GM19025 (cell line): ENCODE results near the gene EWSR1.
"Not testable (repeated sequence)": the region's sequence is repeated elsewhere in the genome, so short reads cannot be mapped to it uniquely, and the experiment has no call there.

ENCODE experiments used
- ATAC-seq: cut with Tn5 transposase; IDR thresholded peaks from one replicate; pipeline ENCODE4 v1.9.1; 2021; ENCODE audit warnings: mild to moderate bottlenecking, low read depth, moderate library complexity; ENCODE audit not compliant: unreplicated experiment

Gene EWSR1, protein sequence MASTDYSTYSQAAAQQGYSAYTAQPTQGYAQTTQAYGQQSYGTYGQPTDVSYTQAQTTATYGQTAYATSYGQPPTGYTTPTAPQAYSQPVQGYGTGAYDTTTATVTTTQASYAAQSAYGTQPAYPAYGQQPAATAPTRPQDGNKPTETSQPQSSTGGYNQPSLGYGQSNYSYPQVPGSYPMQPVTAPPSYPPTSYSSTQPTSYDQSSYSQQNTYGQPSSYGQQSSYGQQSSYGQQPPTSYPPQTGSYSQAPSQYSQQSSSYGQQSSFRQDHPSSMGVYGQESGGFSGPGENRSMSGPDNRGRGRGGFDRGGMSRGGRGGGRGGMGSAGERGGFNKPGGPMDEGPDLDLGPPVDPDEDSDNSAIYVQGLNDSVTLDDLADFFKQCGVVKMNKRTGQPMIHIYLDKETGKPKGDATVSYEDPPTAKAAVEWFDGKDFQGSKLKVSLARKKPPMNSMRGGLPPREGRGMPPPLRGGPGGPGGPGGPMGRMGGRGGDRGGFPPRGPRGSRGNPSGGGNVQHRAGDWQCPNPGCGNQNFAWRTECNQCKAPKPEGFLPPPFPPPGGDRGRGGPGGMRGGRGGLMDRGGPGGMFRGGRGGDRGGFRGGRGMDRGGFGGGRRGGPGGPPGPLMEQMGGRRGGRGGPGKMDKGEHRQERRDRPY

DNA sequence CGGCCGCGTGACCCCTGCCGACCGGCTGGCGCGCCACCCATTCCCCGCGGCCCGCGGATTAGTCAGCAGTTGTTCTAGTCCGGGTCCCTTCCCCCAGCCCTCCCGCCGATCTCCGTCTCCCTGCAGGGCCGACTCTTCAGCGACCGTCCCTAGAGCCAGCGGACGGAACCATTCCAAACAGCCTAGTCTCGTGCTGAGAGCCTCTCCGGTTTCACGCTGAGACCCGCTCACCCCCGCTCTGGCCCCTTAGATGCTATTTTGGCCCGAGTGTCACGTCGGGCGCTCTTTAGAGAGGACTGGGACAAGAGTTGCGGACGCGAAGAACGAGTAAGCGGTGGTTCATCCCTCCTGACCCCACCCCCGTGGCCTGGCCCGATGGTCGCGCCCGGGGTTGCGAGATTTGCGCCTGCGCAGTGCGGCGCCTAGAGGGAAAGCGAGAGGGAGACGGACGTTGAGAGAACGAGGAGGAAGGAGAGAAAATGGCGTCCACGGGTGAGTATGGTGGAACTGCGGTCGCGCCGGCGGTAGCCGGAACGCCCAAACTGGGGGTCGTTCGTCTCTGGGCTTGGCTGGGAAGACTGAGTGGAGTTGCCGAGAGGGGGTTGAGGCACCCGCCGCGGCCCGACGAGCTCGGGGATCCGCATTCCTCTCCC, at the start of gene EWSR1, which contains the start of gene RHBDD3:
Gene EWSR1 (plus strand): TSS at position 411 of the 653 bp plus-strand sequence. CDS start 69 bp downstream, at position 480.
Gene RHBDD3 (minus strand): TSS at position 124 of the 653 bp plus-strand sequence. CDS start 2,355 bp downstream, outside the sequence.
- peak; percentile 68 for ATAC-seq

- no peak for ATAC-seq
These were observed 49.2 kb upstream of the EWSR1 start for GRCh38 chr22:29218758-29219408.

- ATAC-seq: not testable (repeated sequence)
These were observed 48.7 kb upstream of the EWSR1 start for GRCh38 chr22:29219409-29219782.

DNA sequence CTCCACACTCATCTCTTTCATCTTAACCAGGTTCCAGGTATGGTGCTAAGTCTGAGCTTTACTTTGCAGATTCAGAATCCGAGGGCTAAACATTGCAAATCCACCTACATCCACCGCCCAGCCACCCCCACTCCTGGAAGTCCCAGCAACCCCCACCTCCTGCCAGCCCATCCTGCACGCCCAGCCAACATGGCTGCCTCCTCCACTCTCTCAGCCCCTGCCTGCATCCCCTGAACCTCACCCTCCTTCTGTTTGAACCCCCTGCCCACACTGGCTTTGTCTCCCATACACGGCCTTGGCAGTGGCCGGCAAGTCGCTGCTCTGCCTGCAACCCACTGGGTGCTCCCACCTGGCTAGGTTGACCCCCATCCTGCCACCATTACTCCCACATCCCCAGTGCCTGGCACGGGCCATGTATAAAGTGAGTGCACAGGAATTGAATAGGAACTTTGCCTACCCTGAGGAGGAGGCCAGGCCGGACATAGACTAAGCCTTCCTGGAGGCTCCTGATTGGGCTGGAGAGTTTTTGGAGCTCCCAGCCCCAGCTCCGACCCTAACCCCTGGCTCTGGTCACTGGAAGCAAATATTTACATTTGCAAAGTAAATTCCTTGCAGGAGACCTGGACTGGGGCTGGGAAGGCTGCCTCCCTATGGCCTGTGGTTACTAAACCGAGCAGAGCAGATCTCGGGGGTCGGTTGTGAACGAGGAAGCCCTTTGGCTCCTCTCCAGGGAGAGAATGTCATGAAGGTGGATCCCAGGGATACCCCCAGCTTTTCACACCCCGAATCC, 48.0 kb upstream of the EWSR1 start:
- ATAC-seq: no peak

- ATAC-seq: no peak
These were observed 43.8 kb upstream of the EWSR1 start for GRCh38 chr22:29224121-29224858.

DNA sequence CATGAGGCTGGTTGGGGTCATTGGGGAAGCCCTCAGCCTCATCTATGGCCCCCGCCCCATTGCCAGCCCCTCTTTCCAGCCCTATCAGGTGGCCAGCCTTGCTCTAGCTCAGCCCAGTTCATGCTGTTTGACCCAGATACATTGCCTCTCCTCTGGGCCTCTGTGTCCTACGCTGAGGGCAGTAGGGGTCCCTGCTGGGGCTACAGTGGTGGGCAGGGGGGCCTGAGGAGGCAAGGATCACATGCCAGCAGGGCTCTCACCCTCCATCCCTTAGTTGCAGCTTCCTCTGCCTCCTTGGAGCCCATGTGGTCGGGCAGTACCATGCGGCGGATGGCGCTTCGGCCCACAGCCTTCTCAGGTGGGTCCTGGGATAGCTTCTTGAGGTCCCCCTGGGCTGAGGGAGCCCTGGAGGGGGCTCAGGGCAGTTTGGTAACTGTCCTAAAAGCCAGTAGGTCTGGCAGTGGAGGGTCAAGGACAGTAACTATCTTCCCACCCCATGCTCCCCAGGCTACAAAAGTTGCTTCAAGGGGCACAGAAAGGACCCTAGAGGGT, 43.1 kb upstream of the EWSR1 start:
- ATAC-seq: no peak

DNA sequence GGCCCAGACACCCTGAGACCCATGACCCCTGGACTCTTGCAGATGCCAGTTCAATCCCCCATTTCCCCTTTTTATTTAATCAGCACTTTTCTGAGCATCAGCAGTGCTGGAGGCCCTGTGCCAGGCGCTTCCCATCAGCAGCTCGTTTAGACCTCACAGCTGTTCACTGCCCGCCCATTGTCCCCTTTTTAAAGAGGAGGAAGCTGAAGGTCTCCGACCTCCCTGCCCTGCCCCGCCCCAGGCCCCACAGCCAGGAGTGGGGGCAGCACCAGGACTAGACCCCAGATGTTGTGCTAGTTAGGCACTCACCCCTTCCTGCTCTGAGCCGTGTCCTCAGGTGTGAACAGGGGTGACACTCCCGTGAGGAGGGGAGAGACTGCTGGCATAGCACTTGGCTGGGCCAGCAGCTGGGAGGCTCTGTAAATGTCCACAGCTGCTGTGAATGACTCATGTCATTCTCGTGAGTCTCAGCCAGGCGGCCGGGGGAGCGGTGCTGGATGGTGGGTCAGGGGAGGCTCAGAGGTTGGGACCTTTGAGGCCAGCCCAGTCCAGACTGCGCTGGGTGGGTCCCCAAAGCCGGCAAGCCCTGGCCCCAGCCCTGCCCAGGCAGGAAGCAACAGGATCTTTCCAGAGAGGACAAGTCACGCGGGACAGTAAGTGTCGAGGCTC, 42.5 kb upstream of the EWSR1 start:
- no peak for ATAC-seq

DNA sequence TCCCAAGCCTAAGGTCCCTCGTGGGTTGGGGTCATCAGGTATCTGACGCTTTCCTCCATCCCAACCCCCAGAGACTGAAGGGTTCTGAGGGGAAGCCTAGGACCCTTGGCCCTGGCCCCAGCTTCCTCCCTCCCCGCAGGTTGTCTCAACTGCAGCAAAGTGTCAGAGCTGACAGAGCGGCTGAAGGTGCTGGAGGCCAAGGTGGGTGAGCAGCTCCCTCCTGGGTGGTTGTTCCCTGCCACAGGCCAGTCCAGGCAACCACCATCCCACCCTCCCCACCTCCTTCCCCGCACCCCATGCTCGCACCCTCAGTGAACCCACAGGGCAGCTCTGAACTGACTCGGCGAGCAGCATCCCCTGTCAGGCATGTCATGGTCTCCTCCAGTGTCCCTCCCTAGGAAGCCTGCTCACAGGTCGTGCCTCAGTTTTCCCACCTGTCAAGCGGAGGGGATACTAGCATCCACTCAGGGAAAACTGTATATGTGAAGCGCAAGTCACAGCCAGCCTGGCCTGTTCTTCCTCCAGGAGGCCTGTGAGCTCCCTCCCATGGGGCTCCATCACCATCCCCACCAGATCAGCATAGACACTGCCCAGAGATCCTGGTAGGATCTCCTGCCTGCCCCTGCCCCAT, 41.6 kb upstream of the EWSR1 start:
- ATAC-seq: no peak

DNA sequence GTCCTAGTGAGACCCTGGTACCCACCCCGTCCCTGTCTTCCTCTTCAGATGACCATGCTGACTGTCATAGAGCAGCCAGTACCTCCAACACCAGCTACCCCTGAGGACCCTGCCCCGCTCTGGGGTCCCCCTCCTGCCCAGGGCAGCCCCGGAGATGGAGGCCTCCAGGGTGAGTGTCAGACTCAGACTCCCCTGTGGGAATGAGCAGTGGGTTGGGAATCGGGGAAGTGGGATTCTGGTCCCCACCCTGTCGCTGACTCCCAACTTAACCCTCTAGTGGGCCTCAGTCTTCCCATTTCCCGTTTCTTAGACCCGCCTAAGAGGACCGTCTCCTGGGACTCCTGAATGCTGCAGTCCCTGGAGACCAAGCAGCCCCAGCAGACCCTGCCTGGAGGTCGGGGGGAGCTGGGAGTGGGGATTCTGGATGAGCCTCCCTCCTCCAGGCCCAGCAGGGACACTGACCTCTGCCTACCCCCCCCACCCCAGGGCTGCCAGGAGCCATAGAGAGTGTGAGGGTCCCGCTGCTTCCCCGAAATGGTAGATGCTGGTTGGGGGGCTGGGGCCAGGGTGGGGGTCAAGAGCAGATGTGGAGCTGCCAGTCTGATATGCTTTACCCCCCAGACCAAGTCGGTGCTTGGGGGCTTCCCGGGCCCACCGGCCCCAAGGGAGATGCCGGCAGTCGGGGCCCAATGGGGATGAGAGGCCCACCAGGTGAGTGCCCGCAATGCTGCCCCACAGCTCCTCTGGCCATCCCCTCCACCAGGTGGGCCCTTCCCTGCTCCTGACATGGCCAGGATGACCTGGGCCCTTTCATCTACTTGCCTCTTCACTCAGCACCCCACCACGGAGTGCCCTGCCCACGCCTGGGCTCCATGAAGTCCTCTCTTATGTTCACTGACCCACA, 36.8 kb upstream of the EWSR1 start:
- no peak for ATAC-seq

DNA sequence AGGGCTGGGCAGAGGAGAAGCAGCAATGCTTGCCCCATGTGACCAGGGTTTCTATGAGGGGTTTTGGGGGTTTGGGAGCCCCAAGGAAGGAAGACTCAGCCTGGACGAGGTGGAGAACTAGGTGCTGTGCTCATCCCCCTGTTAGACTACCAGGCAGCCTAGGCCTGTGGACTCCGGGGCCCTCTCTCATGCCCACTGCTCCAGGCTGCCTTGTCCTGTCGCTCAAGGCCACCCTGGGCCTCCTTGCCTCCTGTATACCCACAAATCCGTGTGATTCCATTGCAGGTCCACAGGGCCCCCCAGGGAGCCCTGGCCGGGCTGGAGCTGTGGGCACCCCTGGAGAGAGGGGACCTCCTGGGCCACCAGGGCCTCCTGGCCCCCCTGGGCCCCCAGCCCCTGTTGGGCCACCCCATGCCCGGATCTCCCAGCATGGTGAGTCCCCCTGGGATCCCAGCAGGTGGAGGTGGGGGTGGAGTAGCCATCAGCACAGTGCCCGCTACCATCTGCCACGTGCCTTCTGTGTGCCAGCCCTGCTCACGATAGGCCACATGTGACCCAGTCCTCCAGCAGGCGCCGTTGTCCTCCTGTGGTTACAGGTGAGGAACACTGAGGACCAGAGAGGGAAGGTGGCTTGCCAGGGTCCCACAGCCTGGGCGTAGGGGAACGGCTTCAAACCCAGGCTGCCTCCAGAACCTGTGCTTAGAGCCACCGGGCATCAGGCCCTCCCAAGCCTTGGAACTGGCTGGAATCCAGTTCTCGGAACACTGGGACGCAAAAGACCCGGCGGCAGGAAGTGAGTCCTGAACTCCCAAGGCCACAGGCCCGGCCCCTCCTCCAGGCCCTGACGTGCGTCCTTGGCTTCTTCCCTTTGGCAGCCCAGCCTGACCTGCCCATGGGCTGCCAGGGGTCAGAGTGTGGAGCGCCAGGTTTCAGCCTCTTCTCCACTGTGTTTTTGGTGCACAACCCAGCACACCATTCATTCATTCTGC, 35.8 kb upstream of the EWSR1 start:
- ATAC-seq: no peak

GRCh38 chr22:29233277-29233877, 34.7 kb upstream of the EWSR1 start:
- no peak for ATAC-seq

GRCh38 chr22:29240481-29240880, 27.6 kb upstream of the EWSR1 start:
- ATAC-seq: not testable (repeated sequence)

DNA sequence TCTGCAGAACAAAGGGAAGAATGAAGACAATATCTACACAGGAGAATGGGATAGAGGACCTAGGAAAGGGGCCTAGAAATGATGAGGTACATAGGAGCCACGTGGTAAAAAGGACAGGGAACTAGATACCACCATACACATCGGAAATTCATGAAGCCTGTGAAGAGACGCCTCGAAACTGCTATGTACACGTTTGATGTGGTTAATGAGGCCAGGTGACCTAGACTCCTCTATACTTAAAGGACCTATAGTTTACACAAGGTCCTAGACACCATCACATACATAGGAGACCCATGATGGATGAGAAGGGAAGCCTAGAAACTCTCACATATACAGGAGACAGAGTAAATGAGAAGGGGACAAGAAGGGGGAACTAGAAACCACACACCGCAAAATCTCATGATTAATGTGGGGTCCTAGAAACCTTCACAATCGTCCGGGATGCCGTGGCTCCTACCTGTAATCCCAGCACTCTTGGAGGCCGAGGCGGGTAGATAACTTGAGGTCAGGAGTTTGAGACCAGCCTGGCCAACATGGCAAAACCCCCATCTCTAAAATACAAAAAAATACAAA, 24.1 kb upstream of the EWSR1 start:
- ATAC-seq: no peak

GRCh38 chr22:29244785-29245625, 23.1 kb upstream of the EWSR1 start:
- ATAC-seq: no peak
